IMR-90 (cell line): ENCODE measurements around the gene GLT1D1.

Experiments
- CEBPB ChIP-seq: IDR thresholded peaks from 2 replicates; pipeline ENCODE4 v1.6.1; 2012; ENCODE audit warnings: low read depth, low read length, improper control_type of control experiment
- CTCF ChIP-seq: conservative IDR thresholded peaks from 2 replicates; pipeline ENCODE4 v1.5.1; 2012; ENCODE audit warnings: mild to moderate bottlenecking, low read depth, low read length, improper control_type of control experiment
- MXI1 ChIP-seq: IDR thresholded peaks from 2 replicates; pipeline ENCODE4 v1.6.1; 2012; ENCODE audit warnings: low read depth, mild to moderate bottlenecking, low read length, moderate library complexity, borderline replicate concordance
- POLR2A ChIP-seq: IDR thresholded peaks from 2 replicates; pipeline ENCODE4 v1.6.1; 2012; ENCODE audit warnings: mild to moderate bottlenecking, low read depth, low read length
- RAD21 ChIP-seq: IDR thresholded peaks from 2 replicates; pipeline ENCODE4 v1.6.1; 2012; ENCODE audit warnings: low read length, improper control_type of control experiment
- RFX5 ChIP-seq: IDR thresholded peaks from 2 replicates; pipeline ENCODE4 v1.8.0; 2012; ENCODE audit warnings: low read depth, mild to moderate bottlenecking, low read length, moderate library complexity

GRCh38 chr12:128817111-128818015 lies 35.9 kb upstream of the GLT1D1 start:
- TF ChIP-seq CTCF (no peak), POLR2A (no peak), RAD21 (no peak), CEBPB (peak; percentile 21; the same call in 1 of the 2 replicates), RFX5 (no peak), MXI1 (no peak)
